ENCODE measurements around the gene MARS1. TPM values are rescaled to one million over a fixed set of nuclear protein-coding genes. Genes with fewer than 3 reads are reported as not detected.

The MARS1 gene
- total RNA-seq, 1 donor = 158 TPM

GRCh38 chr12:57461917-57462250, 26.0 kb upstream of the MARS1 start:
- TF ChIP-seq, protein P1, sequence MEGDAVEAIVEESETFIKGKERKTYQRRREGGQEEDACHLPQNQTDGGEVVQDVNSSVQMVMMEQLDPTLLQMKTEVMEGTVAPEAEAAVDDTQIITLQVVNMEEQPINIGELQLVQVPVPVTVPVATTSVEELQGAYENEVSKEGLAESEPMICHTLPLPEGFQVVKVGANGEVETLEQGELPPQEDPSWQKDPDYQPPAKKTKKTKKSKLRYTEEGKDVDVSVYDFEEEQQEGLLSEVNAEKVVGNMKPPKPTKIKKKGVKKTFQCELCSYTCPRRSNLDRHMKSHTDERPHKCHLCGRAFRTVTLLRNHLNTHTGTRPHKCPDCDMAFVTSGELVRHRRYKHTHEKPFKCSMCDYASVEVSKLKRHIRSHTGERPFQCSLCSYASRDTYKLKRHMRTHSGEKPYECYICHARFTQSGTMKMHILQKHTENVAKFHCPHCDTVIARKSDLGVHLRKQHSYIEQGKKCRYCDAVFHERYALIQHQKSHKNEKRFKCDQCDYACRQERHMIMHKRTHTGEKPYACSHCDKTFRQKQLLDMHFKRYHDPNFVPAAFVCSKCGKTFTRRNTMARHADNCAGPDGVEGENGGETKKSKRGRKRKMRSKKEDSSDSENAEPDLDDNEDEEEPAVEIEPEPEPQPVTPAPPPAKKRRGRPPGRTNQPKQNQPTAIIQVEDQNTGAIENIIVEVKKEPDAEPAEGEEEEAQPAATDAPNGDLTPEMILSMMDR (IDR thresholded peaks at IDR 0.05; ENCODE audit: insufficient read depth, low read depth, low read length) = no peak
- no peak for DNase-seq (ENCODE audit: low read depth)
- H3K4me3 ChIP-seq (ENCODE audit: low read depth, low read length) = peak overlapping the region; percentile 78

DNA sequence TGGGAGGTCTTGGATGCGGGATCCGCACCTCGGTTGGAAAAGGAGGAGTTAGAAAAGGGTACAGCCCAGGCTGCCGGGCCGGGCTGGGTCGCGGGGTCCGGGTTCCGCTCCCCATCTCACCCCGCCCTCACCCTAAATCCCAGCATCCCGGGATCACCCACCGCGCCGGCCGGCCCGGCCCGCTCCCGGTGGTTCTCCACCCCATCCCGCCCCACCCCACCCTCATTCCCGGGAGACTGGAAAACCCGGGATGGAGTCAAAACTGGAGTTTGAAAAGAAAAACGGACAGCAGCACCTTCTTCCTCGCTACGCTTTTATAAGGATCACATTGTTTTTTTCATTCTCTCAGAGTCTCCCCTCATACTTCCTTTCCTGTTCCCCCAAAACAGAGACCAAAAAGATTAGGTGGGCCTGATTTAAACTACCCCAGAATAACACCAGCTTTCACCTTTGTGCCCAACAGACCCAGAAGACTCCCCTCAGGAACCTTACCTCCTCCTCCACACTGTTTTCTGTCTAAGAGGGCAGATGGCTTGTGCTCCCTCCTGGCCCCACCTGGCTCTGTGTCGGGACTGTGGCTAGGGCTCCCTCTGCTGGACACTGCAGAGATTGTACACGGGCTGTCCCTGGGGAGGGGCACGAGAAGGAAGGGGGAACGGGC, 25.5 kb upstream of the MARS1 start:
- peak overlapping the region; percentile 78 for H3K4me3 ChIP-seq (ENCODE audit: low read depth, low read length)
- peak; percentile 94 for DNase-seq (ENCODE audit: low read depth)
- TF ChIP-seq, protein P1 (IDR thresholded peaks at IDR 0.05; ENCODE audit: insufficient read depth, low read depth, low read length) = peak; percentile 98

GRCh38 chr12:57462912-57463253, 25.0 kb upstream of the MARS1 start:
- H3K4me3 ChIP-seq (ENCODE audit: low read depth, low read length) = no peak overlapping the region
- DNase-seq (ENCODE audit: low read depth) = no peak
- TF ChIP-seq, protein P1 (IDR thresholded peaks at IDR 0.05; ENCODE audit: insufficient read depth, low read depth, low read length) = no peak

DNA sequence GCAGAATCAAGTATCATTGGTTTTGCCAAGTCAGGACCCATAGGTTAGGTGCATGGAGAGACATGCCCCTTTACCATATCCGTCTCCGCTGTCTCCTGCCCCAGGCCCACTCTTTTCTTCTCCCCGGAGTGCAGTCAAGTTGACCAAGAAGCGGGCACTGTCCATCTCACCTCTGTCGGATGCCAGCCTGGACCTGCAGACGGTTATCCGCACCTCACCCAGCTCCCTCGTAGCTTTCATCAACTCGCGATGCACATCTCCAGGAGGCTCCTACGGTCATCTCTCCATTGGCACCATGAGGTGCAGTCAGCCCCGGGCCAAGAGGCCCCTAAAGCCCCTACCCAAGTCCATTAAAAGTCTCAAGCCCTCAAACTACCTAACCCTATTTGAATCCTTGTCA, 23.3 kb upstream of the MARS1 start:
- DNase-seq (ENCODE audit: low read depth) = no peak
- TF ChIP-seq, protein P1 (IDR thresholded peaks at IDR 0.05; ENCODE audit: insufficient read depth, low read depth, low read length) = no peak
- no peak overlapping the region for H3K4me3 ChIP-seq (ENCODE audit: low read depth, low read length)

GRCh38 chr12:57465030-57465746, 22.7 kb upstream of the MARS1 start:
- H3K4me3 ChIP-seq (ENCODE audit: low read depth, low read length) = no peak overlapping the region
- TF ChIP-seq, protein P1 (IDR thresholded peaks at IDR 0.05; ENCODE audit: insufficient read depth, low read depth, low read length) = no peak
- no peak for DNase-seq (ENCODE audit: low read depth)

DNA sequence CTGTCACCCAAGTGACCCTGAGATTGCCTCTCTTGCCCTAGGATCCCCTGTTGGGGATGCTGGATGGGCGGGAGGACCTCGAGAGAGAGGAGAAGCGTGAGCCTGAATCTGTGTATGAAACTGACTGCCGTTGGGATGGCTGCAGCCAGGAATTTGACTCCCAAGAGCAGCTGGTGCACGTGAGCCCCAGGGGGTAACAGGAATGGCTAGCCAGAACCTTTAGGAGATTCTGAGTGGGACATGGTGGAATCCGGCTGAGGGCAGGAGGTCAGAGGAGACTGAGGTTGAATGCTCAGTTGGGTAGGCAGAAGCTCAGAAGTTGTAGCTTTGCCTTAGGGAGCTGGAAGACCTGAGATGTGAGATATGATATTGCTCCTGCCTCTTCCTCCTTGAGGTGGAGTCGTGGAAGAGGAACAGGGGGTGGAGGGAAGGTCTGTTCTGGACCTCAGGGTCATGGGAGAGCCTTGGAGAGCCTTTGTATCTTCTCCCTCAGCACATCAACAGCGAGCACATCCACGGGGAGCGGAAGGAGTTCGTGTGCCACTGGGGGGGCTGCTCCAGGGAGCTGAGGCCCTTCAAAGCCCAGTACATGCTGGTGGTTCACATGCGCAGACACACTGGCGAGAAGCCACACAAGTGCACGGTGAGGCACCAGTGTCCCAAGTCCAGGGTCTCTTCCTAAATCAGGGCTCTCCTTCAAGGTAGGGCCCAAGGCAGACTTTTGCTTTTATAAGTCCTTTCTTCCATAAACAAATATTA, 21.9 kb upstream of the MARS1 start:
- DNase-seq (ENCODE audit: low read depth) = no peak
- TF ChIP-seq, protein P1 (IDR thresholded peaks at IDR 0.05; ENCODE audit: insufficient read depth, low read depth, low read length) = no peak
- H3K4me3 ChIP-seq (ENCODE audit: low read depth, low read length) = no peak overlapping the region

All from fibroblast of villous mesenchyme (primary cell).